NOMO-1 treated with dmso at 0.1 percent for 144 hours (cell line): ENCODE data around the gene ASCL5.

Source experiments
- DNase-seq: peaks from one replicate; lab custom pipeline; 2025; ENCODE audit not compliant: unreplicated experiment; lab: John Stamatoyannopoulos, UW

The ASCL5 gene

GRCh38 chr1:201088395-201088794 lies 38.6 kb downstream of the ASCL5 start:
- DNase-seq: no peak

- DNase-seq: peak; percentile 10
Measured at GRCh38 chr1:201085902-201086735, 40.9 kb downstream of the ASCL5 start.

GRCh38 chr1:201084295-201084694 lies 42.7 kb downstream of the ASCL5 start:
- no peak for DNase-seq

GRCh38 chr1:201083741-201084140 lies 43.2 kb downstream of the ASCL5 start:
- no peak for DNase-seq

- DNase-seq: no peak
Measured at GRCh38 chr1:201080135-201080534, 46.8 kb downstream of the ASCL5 start.

- no peak for DNase-seq
Measured at GRCh38 chr1:201077736-201078135, 49.2 kb downstream of the ASCL5 start.

- no peak for DNase-seq
Measured at GRCh38 chr1:201077116-201077515, 49.9 kb downstream of the ASCL5 start.

- DNase-seq: no peak
Measured at GRCh38 chr1:201076092-201076491, 50.9 kb downstream of the ASCL5 start.

- DNase-seq: no peak
Measured at GRCh38 chr1:201074018-201074417, 53.0 kb downstream of the ASCL5 start.

GRCh38 chr1:201072922-201073321 lies 54.1 kb downstream of the ASCL5 start:
- DNase-seq: no peak

GRCh38 chr1:201072149-201072548 lies 54.8 kb downstream of the ASCL5 start:
- no peak for DNase-seq

- no peak for DNase-seq
Measured at GRCh38 chr1:201069636-201070035, 57.3 kb downstream of the ASCL5 start.

GRCh38 chr1:201068976-201069375 lies 58.0 kb downstream of the ASCL5 start:
- DNase-seq: no peak

GRCh38 chr1:201066986-201067385 lies 60.0 kb downstream of the ASCL5 start:
- no peak for DNase-seq

GRCh38 chr1:201065686-201066085 lies 61.3 kb downstream of the ASCL5 start:
- DNase-seq: no peak

- DNase-seq: no peak
Measured at GRCh38 chr1:201064806-201065205, 62.2 kb downstream of the ASCL5 start.
